Glutamatergic neuron (in vitro differentiated cells): Measurements from ENCODE around the gene MTHFD1L. TPM values are rescaled to one million over a fixed set of nuclear protein-coding genes. Genes with fewer than 3 reads are reported as not detected.

Experiments
- DNase-seq: peaks from one replicate; pipeline ENCODE4 v3.0.0; 2022
- H3K27ac Mint-ChIP-seq: one replicate; pipeline ENCODE4 v1.8.0; 2020; ENCODE audit warnings: mild to moderate bottlenecking, mixed read lengths, inconsistent platforms; ENCODE audit not compliant: unreplicated experiment
- H3K27me3 Mint-ChIP-seq: one replicate; pipeline ENCODE4 v1.8.0; 2020; ENCODE audit warnings: mild to moderate bottlenecking, moderate library complexity, mixed read lengths, inconsistent platforms; ENCODE audit not compliant: unreplicated experiment
- H3K36me3 Mint-ChIP-seq: one replicate; pipeline ENCODE4 v1.8.0; 2020; ENCODE audit warnings: mild to moderate bottlenecking, mixed read lengths, inconsistent platforms; ENCODE audit not compliant: unreplicated experiment
- H3K4me1 Mint-ChIP-seq: one replicate; pipeline ENCODE4 v1.8.0; 2020; ENCODE audit warnings: mild to moderate bottlenecking, low read depth, mixed read lengths, inconsistent platforms; ENCODE audit not compliant: unreplicated experiment
- H3K4me3 Mint-ChIP-seq: one replicate; pipeline ENCODE4 v1.8.0; 2020; ENCODE audit warnings: mild to moderate bottlenecking, mixed read lengths, inconsistent platforms; ENCODE audit not compliant: unreplicated experiment
- H3K9me3 Mint-ChIP-seq: one replicate; pipeline ENCODE4 v1.8.0; 2020; ENCODE audit warnings: mild to moderate bottlenecking, moderate library complexity, mixed read lengths, inconsistent platforms; ENCODE audit not compliant: unreplicated experiment
- total RNA-seq: library from RNA; stranded (reverse); fragmentation: NEBNext Ultra II Directional; extraction: Animal tissue kit (Norgen Biotek cat#: 25700); gene quantifications from one replicate; pipeline ENCODE4 v1.2.1, GENCODE V29; 2021; ENCODE audit not compliant: unreplicated experiment
- TF ChIP-seq, protein P1 (sequence below): fragments of 200-600 bp; sonication (generic); IDR thresholded peaks from one replicate; pipeline ENCODE4 v1.5.0; 2021; ENCODE audit not compliant: partially characterized antibody, unreplicated experiment

Gene MTHFD1L
- total RNA-seq, 1 donor from 2014 or later = 35.9 TPM

DNA sequence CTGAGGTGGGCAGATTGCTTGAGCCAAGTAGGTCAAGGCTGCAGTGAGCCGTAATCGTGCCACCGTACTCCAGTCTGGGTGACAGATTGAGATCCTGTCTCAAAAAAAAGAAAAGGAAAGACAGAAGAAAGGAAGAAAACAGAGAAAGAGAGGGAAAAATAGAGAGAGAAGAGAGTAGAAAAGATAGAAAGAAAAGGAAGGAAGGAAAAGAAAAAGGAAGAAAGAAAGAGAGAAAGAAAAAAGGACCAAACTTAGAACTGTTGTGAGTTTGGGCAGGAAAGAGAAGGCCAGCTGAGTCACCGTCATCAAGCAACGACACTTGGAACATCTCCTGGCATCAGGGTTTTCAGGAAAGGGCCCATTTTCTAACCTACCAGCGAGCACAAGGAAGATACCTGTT lies 278.3 kb downstream of the MTHFD1L start:
- TF ChIP-seq, protein P1, sequence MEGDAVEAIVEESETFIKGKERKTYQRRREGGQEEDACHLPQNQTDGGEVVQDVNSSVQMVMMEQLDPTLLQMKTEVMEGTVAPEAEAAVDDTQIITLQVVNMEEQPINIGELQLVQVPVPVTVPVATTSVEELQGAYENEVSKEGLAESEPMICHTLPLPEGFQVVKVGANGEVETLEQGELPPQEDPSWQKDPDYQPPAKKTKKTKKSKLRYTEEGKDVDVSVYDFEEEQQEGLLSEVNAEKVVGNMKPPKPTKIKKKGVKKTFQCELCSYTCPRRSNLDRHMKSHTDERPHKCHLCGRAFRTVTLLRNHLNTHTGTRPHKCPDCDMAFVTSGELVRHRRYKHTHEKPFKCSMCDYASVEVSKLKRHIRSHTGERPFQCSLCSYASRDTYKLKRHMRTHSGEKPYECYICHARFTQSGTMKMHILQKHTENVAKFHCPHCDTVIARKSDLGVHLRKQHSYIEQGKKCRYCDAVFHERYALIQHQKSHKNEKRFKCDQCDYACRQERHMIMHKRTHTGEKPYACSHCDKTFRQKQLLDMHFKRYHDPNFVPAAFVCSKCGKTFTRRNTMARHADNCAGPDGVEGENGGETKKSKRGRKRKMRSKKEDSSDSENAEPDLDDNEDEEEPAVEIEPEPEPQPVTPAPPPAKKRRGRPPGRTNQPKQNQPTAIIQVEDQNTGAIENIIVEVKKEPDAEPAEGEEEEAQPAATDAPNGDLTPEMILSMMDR = no peak
- no peak overlapping the region for H3K27ac Mint-ChIP-seq
- peaks cover 14% of the 10 kb centered on the region for H3K4me1 Mint-ChIP-seq
- H3K9me3 Mint-ChIP-seq = peaks cover 4% of the 10 kb centered on the region
- no peak for DNase-seq
- H3K36me3 Mint-ChIP-seq = peaks cover 9% of the 10 kb centered on the region
- no peaks in the 10 kb centered on the region for H3K27me3 Mint-ChIP-seq
- H3K4me3 Mint-ChIP-seq = no peak overlapping the region

DNA sequence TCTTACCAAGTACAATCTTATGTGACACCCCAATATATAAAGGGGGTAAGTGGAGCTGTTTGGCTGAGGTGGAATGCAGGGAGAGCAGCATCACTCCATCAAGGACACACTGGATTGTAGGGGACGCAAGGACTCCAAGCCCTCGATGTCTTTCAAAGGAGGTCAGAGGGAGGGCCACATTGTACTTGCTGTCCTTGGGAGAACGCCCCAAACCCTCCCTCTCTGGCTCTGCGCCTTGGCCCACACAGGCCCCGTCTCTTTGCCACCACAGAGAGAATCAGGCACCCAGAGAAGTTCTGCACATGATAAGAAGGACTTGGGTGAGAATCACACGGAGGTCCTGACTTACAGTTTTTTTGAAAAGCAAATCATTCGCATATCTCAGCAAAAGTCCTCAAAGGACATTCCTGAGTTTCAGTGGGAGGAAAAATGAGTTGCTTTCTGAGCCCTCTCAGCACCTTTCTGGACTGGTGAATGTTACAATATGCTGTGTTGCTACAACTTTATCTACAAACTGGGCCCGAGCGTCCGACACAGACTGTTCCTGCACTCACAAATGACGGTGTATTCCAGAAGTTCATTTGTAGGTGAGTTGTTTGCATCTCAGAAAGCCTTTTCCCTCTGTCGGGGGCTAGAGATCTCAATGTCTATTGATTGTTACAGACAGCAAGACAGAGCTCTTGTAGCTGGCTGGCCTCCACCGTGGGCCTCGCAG lies 281.8 kb downstream of the MTHFD1L start:
- H3K4me1 Mint-ChIP-seq = peaks cover 12% of the 10 kb centered on the region
- H3K36me3 Mint-ChIP-seq = peaks cover 9% of the 10 kb centered on the region
- peaks cover 6% of the 10 kb centered on the region for H3K9me3 Mint-ChIP-seq
- no peak overlapping the region for H3K27ac Mint-ChIP-seq
- H3K4me3 Mint-ChIP-seq = no peak overlapping the region
- no peaks in the 10 kb centered on the region for H3K27me3 Mint-ChIP-seq
- DNase-seq = no peak
- TF ChIP-seq, protein P1 = no peak

DNA sequence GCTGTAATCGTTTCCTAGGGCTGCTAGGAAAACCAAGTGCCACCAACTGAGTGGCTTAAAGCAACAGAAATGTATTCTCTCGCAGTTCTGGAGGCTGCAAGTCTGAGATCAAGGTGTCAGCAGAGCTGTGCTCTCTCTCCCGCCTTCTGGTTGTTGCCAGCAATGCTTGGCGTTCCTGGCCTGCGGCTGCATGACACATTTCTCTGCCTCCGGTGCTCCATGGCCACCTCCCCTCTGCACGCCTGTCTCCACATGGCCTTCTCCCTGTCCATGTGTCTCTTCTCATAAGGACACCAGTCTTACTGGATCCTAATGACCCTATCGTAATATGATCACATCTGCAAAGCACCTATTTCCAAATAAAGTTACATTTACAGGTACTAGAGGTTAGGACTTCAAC lies 282.6 kb downstream of the MTHFD1L start:
- no peaks in the 10 kb centered on the region for H3K27me3 Mint-ChIP-seq
- no peak overlapping the region for H3K27ac Mint-ChIP-seq
- H3K36me3 Mint-ChIP-seq = peaks cover 9% of the 10 kb centered on the region
- H3K4me1 Mint-ChIP-seq = peaks cover 8% of the 10 kb centered on the region
- H3K4me3 Mint-ChIP-seq = no peak overlapping the region
- TF ChIP-seq, protein P1 = no peak
- DNase-seq = no peak
- H3K9me3 Mint-ChIP-seq = peaks cover 6% of the 10 kb centered on the region

DNA sequence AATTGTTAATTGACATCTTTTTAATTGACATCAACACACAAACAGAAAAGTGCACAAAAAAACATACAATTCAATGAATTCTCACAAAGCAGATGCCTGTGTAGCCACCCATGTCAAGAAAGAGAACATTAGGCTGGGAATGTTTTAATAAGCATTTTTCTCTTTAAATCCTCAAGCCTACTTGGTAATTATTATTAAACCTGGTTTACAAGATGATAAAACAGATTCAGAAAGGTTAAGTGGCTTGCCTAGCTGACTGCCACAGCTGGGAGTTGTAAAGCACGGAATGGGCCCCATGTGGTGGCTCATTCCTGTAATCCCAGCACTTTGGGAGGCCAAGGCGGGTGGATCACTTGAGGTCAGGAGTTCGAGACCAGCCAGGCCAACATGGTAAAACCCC lies 284.3 kb downstream of the MTHFD1L start:
- TF ChIP-seq, protein P1 = no peak
- H3K27me3 Mint-ChIP-seq = no peaks in the 10 kb centered on the region
- DNase-seq = no peak
- H3K9me3 Mint-ChIP-seq = peaks cover 3% of the 10 kb centered on the region
- H3K4me1 Mint-ChIP-seq = peaks cover 2% of the 10 kb centered on the region
- H3K4me3 Mint-ChIP-seq = no peak overlapping the region
- H3K36me3 Mint-ChIP-seq = peaks cover 9% of the 10 kb centered on the region
- no peak overlapping the region for H3K27ac Mint-ChIP-seq
